Parathyroid adenoma (tissue), 2 donors: ENCODE measurements around the gene ASMTL.
"Not testable (repeated sequence)": the region's sequence is repeated elsewhere in the genome, so short reads cannot be mapped to it uniquely, and the experiment has no call there.

Source experiments
- H2AFZ ChIP-seq: fragments of 300-600 bp; sonication (generic); one replicate; pipeline ENCODE4 v1.7.0; 2017; ENCODE audit warnings: antibody characterized with exemption, mild to moderate bottlenecking
- H3K27ac ChIP-seq: fragments of 300-600 bp; sonication (generic); one replicate; pipeline ENCODE4 v1.7.0; 2017
- H3K27me3 ChIP-seq: fragments of 300-600 bp; sonication (generic); one replicate; pipeline ENCODE4 v1.7.0; 2017; ENCODE audit warnings: low read length; ENCODE audit not compliant: control insufficient read depth, insufficient read depth
- H3K36me3 ChIP-seq: fragments of 300-600 bp; sonication (generic); one replicate; pipeline ENCODE4 v1.7.0; 2017; ENCODE audit warnings: low read length; ENCODE audit not compliant: control insufficient read depth, insufficient read depth
- H3K4me1 ChIP-seq: fragments of 300-600 bp; sonication (generic); one replicate; pipeline ENCODE4 v1.7.0; 2017; ENCODE audit warnings: control low read depth
- H3K4me2 ChIP-seq: fragments of 300-600 bp; sonication (generic); one replicate; pipeline ENCODE4 v1.7.0; 2017; ENCODE audit warnings: low read length
- H3K4me3 ChIP-seq: fragments of 300-600 bp; sonication (generic); one replicate; pipeline ENCODE4 v1.7.0; 2017; ENCODE audit warnings: low read depth, low read length
- H3K79me2 ChIP-seq: fragments of 300-600 bp; sonication (generic); one replicate; pipeline ENCODE4 v1.7.0; 2017; ENCODE audit warnings: control low read depth
- H3K9ac ChIP-seq: fragments of 300-600 bp; sonication (generic); one replicate; pipeline ENCODE4 v1.7.0; 2017; ENCODE audit warnings: mild to moderate bottlenecking
- H3K9me3 ChIP-seq: fragments of 300-600 bp; sonication (generic); one replicate; pipeline ENCODE4 v1.7.0; 2017; ENCODE audit warnings: low read length; ENCODE audit not compliant: control insufficient read depth
- CTCF ChIP-seq: fragments of 300-600 bp; sonication (generic); IDR thresholded peaks from one replicate; pipeline ENCODE4 v1.7.0; 2017; ENCODE audit warnings: antibody characterized with exemption, mild to moderate bottlenecking
- donor health status: primary hyperparathyroidism.

ASMTL gene

DNA sequence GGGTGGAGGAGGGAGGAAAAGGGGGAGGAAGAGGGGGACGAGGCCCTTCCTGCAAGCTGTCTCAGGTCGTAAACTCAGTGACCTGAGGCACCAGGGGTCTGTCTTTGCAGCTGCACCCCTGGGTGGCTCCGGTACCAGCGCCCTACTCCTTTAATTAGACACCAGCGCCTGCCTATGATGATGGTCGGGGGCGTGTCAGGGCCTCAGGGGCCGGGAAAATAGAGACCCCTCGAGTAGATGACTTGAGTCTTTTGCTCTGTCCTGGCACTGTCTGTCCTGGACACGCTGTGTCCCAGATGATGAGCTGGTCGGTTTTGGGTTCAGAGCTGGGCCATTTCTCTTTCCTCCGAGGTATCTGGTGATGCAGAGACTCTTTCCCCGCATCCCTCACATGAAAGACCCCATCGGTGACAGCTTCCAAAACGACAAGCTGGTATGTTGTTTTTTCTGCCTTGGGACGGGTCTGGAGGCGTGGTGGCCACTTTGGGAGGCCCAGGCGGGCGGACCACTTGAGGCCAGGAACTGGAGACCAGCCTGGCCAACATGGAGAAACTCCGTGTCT lies 72.0 kb downstream of the ASMTL start:
- Histone ChIP-seq H2AFZ (no peak overlapping the region), H3K9me3 (no peaks in the 10 kb centered on the region), H3K79me2 (no peaks in the 10 kb centered on the region), H3K4me2 (no peak overlapping the region), H3K27ac (no peak overlapping the region), H3K4me1 (no peaks in the 10 kb centered on the region), H3K36me3 (no peaks in the 10 kb centered on the region), H3K27me3 (no peaks in the 10 kb centered on the region), H3K4me3 (no peak overlapping the region), H3K9ac (no peak overlapping the region)
- TF ChIP-seq CTCF: no peak

- Histone ChIP-seq H3K79me2 (no peaks in the 10 kb centered on the region), H3K36me3 (no peaks in the 10 kb centered on the region), H3K9me3 (no peaks in the 10 kb centered on the region), H3K27ac (no peak overlapping the region), H3K9ac (no peak overlapping the region), H2AFZ (no peak overlapping the region), H3K27me3 (no peaks in the 10 kb centered on the region), H3K4me3 (no peak overlapping the region), H3K4me2 (no peak overlapping the region), H3K4me1 (no peaks in the 10 kb centered on the region)
- TF ChIP-seq CTCF: no peak
Measured at GRCh38 chrX:1378306-1378759, 74.4 kb downstream of the ASMTL start.

DNA sequence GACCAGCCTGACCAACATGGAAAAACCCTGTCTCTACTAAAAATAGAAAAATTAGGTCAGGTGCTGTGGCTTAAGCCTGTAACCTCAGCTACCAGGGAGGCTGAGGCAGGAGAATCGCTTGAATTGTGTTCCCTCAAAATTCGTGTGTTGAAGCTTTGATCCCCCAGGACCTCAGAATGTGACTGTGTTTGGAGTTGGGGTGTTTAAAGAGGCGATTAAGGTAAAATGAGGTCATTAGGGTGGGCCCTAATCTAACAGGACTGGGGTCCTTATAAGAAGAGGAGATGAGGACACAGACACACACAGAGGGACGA lies 84.4 kb downstream of the ASMTL start:
- TF ChIP-seq CTCF: no peak
- H3K27ac ChIP-seq: no peak overlapping the region
- H2AFZ ChIP-seq: no peak overlapping the region
- no peak overlapping the region for H3K4me2 ChIP-seq
- no peaks in the 10 kb centered on the region for H3K9me3 ChIP-seq
- no peaks in the 10 kb centered on the region for H3K4me1 ChIP-seq
- H3K79me2 ChIP-seq: no peaks in the 10 kb centered on the region
- H3K27me3 ChIP-seq: no peaks in the 10 kb centered on the region
- H3K4me3 ChIP-seq: no peak overlapping the region
- no peaks in the 10 kb centered on the region for H3K36me3 ChIP-seq
- no peak overlapping the region for H3K9ac ChIP-seq

DNA sequence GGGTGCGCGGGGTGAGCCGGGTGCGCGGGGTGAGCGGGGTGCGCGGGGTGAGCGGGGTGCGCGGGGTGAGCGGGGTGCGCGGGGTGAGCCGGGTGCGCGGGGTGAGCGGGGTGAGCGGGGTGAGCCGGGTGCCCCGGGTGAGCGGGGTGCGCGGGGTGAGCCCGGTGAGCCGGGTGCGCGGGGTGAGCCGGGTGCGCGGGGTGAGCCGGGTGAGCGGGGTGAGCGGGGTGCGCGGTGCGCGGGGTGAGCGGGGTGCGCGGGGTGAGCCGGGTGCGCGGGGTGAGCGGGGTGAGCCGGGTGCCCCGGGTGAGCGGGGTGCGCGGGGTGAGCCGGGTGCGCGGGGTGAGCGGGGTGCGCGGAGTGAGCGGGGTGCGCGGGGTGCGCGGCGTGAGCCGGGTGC lies 86.3 kb downstream of the ASMTL start:
- not testable (repeated sequence) for H3K27ac ChIP-seq, H3K36me3 ChIP-seq, H3K9ac ChIP-seq

GRCh38 chrX:1361910-1362309 lies 90.8 kb downstream of the ASMTL start:
- no peak overlapping the region for H3K4me2 ChIP-seq
- H3K27me3 ChIP-seq: no peaks in the 10 kb centered on the region
- no peaks in the 10 kb centered on the region for H3K79me2 ChIP-seq
- H2AFZ ChIP-seq: no peak overlapping the region
- H3K27ac ChIP-seq: no peak overlapping the region
- no peak overlapping the region for H3K4me3 ChIP-seq
- H3K9ac ChIP-seq: no peak overlapping the region
- H3K9me3 ChIP-seq: no peaks in the 10 kb centered on the region
- no peak for TF ChIP-seq CTCF
- H3K36me3 ChIP-seq: no peaks in the 10 kb centered on the region
- H3K4me1 ChIP-seq: no peaks in the 10 kb centered on the region

More for the DNA sequence above, 86.3 kb downstream of the ASMTL start:
- H3K4me2 ChIP-seq, H3K4me1 ChIP-seq, H3K27me3 ChIP-seq, H3K4me3 ChIP-seq, H3K9me3 ChIP-seq, H3K79me2 ChIP-seq, H2AFZ ChIP-seq: not testable (repeated sequence)
